K562 (cell line): ENCODE data around the gene PARD3. TPM values are rescaled to one million over a fixed set of nuclear protein-coding genes. Genes with fewer than 3 reads are reported as not detected.

Source experiments
- ATAC-seq: fragments of 200-7000 bp; cut with Tn5 transposase; 3 replicates; pipeline ENCODE4 v1.9.1; 2020; ENCODE audit warnings: moderate library complexity
- BruUV-seq: library from RNA; stranded (reverse); fragments of 400-500 nt; replicated peaks from 2 replicates; lab custom pipeline; 2021; lab: Mats Ljungman, UMichigan
- CTCF ChIA-PET: fragments of 300-600 bp; formaldehyde crosslinking; extraction: SDS; loops from one replicate; lab custom pipeline; 2021; ENCODE audit warnings: low intra/inter-chr PET ratio; lab: Yijun Ruan, JAX
- POLR2A ChIA-PET: fragments of 300-600, 350-650 bp; sonication (Branson Sonifier 250); formaldehyde crosslinking; extraction: SDS; loops from one replicate; lab custom pipeline; 2021; ENCODE audit warnings: antibody characterized with exemption, inconsistent platforms; lab: Yijun Ruan, JAX
- DNase-seq, 4 experiments: peaks; one replicate each; pipeline versions ENCODE4 v3.0.0 to v3.0.0-alpha.2; 2011 to 2018; ENCODE audit warnings: low spot score in 3 of 4, mixed read lengths in 3 of 4; ENCODE audit errors: extremely low read depth in 1 of 4
- FAIRE-seq: peaks from 2 replicates; lab custom pipeline; 2011; peaks lifted over from hg19 to GRCh38; lab: Jason Lieb, UNC
- H2AFZ ChIP-seq: 2 replicates; pipeline ENCODE4 v1.6.0; 2011; ENCODE audit warnings: low read depth, low read length, control low read depth, inconsistent platforms
- H3K27ac ChIP-seq: fragments of 200-600 bp; 3 replicates; pipeline ENCODE4 v1.8.0; 2011; ENCODE audit warnings: low read depth, mild to moderate bottlenecking, control low read depth, inconsistent platforms, low read length, moderate library complexity, mixed read lengths; ENCODE audit errors: extremely low read depth
- H3K27me3 ChIP-seq, 2 experiments: fragments of 300-600 bp in 1 of 2; 2 replicates in 1 of 2; 3 replicates in 1 of 2; pipeline versions ENCODE4 v1.6.0 to v1.8.0; 2011; ENCODE audit warnings: inconsistent platforms in 2 of 2, low read length in 2 of 2, mild to moderate bottlenecking in 1 of 2, mixed read lengths in 1 of 2, moderate library complexity in 1 of 2; ENCODE audit not compliant: control insufficient read depth in 2 of 2, insufficient read depth in 2 of 2
- H3K36me3 ChIP-seq: fragments of 300-600 bp; 3 replicates; pipeline ENCODE4 v1.8.0; 2011; ENCODE audit warnings: mild to moderate bottlenecking, low read length, inconsistent platforms; ENCODE audit not compliant: control insufficient read depth, insufficient read depth
- H3K4me1 ChIP-seq, 2 experiments: fragments of 200-600 bp in 1 of 2; replicated peaks in 1 of 2; 2 replicates in 1 of 2; 3 replicates in 1 of 2; pipeline versions ENCODE4 v1.5.1 to v1.8.0; 2011; ENCODE audit warnings: inconsistent platforms in 2 of 2, low read length in 2 of 2, mild to moderate bottlenecking in 1 of 2, mixed read lengths in 1 of 2, moderate library complexity in 1 of 2; ENCODE audit not compliant: control insufficient read depth in 2 of 2, insufficient read depth in 2 of 2
- H3K4me2 ChIP-seq: 2 replicates; pipeline ENCODE4 v1.6.1; 2011; ENCODE audit warnings: low read length, control low read depth, inconsistent platforms, mixed read lengths; ENCODE audit not compliant: insufficient read depth
- H3K4me3 ChIP-seq: fragments of 200-600 bp; sonication (generic), shearing (Covaris generic); 2 replicates; pipeline ENCODE4 v1.5.1; 2016; ENCODE audit warnings: control low read depth, inconsistent platforms
- H3K79me2 ChIP-seq: fragments of 200-600 bp; 3 replicates; pipeline ENCODE4 v1.8.0; 2011; ENCODE audit warnings: low read length, inconsistent platforms; ENCODE audit not compliant: control insufficient read depth, insufficient read depth
- H3K9ac ChIP-seq, 2 experiments: 2 replicates each; pipeline versions ENCODE4 v1.6.0 to v1.6.1; 2011; ENCODE audit warnings: low read depth in 2 of 2, low read length in 2 of 2, control low read depth in 1 of 2, inconsistent platforms in 1 of 2, mild to moderate bottlenecking in 1 of 2, mixed read lengths in 1 of 2; ENCODE audit not compliant: insufficient read depth in 1 of 2
- H3K9me1 ChIP-seq: one replicate; pipeline ENCODE4 v1.6.0; 2011; ENCODE audit warnings: inconsistent platforms, mild to moderate bottlenecking, low read length, moderate library complexity; ENCODE audit not compliant: control insufficient read depth, insufficient read depth
- H3K9me3 ChIP-seq: replicated peaks from 2 replicates; pipeline ENCODE4 v1.5.1; 2011; ENCODE audit warnings: low read depth, low read length, inconsistent platforms; ENCODE audit not compliant: control insufficient read depth, insufficient read depth
- H4K20me1 ChIP-seq: replicated peaks from 2 replicates; pipeline ENCODE4 v1.6.1; 2011; ENCODE audit warnings: low read length, inconsistent platforms, mixed read lengths; ENCODE audit not compliant: control insufficient read depth, insufficient read depth
- CREM ChIP-seq: IDR thresholded peaks from 2 replicates; pipeline ENCODE4 v1.6.1; 2014; ENCODE audit warnings: antibody characterized with exemption, low read depth
- DDX20 ChIP-seq: fragments of 450-650 bp; IDR thresholded peaks from 2 replicates; pipeline ENCODE4 v1.6.1; 2016; ENCODE audit warnings: missing genetic modification characterization, low read depth, mild to moderate bottlenecking, missing compliant biosample characterization, moderate library complexity
- HMG20B ChIP-seq: fragments of 250-450 bp; sonication (Bioruptor Pico); IDR thresholded peaks from 2 replicates; pipeline ENCODE4 v1.5.0; 2021; ENCODE audit warnings: mild to moderate bottlenecking
- HNRNPUL1 ChIP-seq: fragments of 200-400 bp; formaldehyde crosslinking; IDR thresholded peaks from 2 replicates; pipeline ENCODE4 v1.6.1; 2017; ENCODE audit warnings: low read length
- L3MBTL2 ChIP-seq: fragments of 450-650 bp; IDR thresholded peaks from 2 replicates; pipeline ENCODE4 v1.6.1; 2016; ENCODE audit warnings: mild to moderate bottlenecking, moderate library complexity
- MAFK ChIP-seq: IDR thresholded peaks from 2 replicates; pipeline ENCODE4 v1.6.1; 2011; ENCODE audit warnings: low read length, improper control_type of control experiment
- MAX ChIP-seq: sonication (generic); formaldehyde crosslinking; IDR thresholded peaks from 2 replicates; pipeline ENCODE4 v1.9.0; 2022; ENCODE audit warnings: mild to moderate bottlenecking, missing genetic modification reagents
- MITF ChIP-seq: IDR thresholded peaks from 2 replicates; pipeline ENCODE4 v1.6.1; 2014; ENCODE audit warnings: antibody characterized with exemption
- RBM14 ChIP-seq: fragments of 200-400 bp; formaldehyde crosslinking; IDR thresholded peaks from 2 replicates; pipeline ENCODE4 v1.6.1; 2018; ENCODE audit warnings: low read depth, mild to moderate bottlenecking, low read length, moderate library complexity, borderline replicate concordance; ENCODE audit not compliant: insufficient read depth
- RNF2 ChIP-seq: sonication (generic); IDR thresholded peaks from 2 replicates; pipeline ENCODE4 v1.6.1; 2016
- TBP ChIP-seq: optimal IDR thresholded peaks from 2 replicates; pipeline ENCODE3; 2011; ENCODE audit warnings: low read depth, low read length, improper control_type of control experiment
- ZBTB1 ChIP-seq: sonication (generic); formaldehyde crosslinking; IDR thresholded peaks from 2 replicates; pipeline ENCODE4 v1.8.1; 2023; ENCODE audit warnings: missing genetic modification reagents, low read depth, mild to moderate bottlenecking, borderline replicate concordance
- ZHX1 ChIP-seq: fragments of 150-350 bp; conservative IDR thresholded peaks from 2 replicates; pipeline ENCODE4 v1.6.1; 2014; ENCODE audit warnings: low read length
- ZNF277 ChIP-seq: fragments of 250-450 bp; sonication (Bioruptor Pico); IDR thresholded peaks from 2 replicates; pipeline ENCODE4 v1.8.0; 2022; ENCODE audit warnings: inconsistent platforms, mild to moderate bottlenecking, moderate library complexity, borderline replicate concordance
- ZNF408 ChIP-seq: fragments of 250-450 bp; sonication (Bioruptor Pico); IDR thresholded peaks from 2 replicates; pipeline ENCODE4 v1.4.0; 2020; ENCODE audit warnings: low read depth, mild to moderate bottlenecking, moderate library complexity
- WGBS: fragments of 100-300 bp; shearing (Covaris generic); methylation state at CpG from one replicate; pipeline ENCODE4 v1.1.6; 2016; ENCODE audit warnings: low coverage, mixed read lengths; ENCODE audit not compliant: insufficient coverage; ENCODE audit errors: missing lambda C conversion rate; 5-methylcytosine and 5-hydroxymethylcytosine counted together
- in situ Hi-C: fragments of 300-500 bp; cut with MboI; formaldehyde crosslinking; loops from 4 replicates; pipeline ENCODE4 v1.15.0; 2018; ENCODE audit warnings: inconsistent platforms, mixed read lengths
- intact Hi-C: fragments of 100-400 bp; cut with micrococcal nuclease; formaldehyde crosslinking; loops from 2 replicates; pipeline ENCODE4 v1.14.2; 2022
- polyA plus RNA-seq, 8 experiments: library from polyadenylated mRNA; depleted of rRNA in 4 of 8; stranded (reverse) in 5 of 8; unstranded in 3 of 8; fragments of >200 nt; fragmentation: Nextera tagmentation in 2 of 8; fragmentation: Illumina TruSeq in 1 of 8; extraction: Ambion mirVana in 2 of 8; extraction: Trizol in 1 of 8; gene quantifications; 2 replicates each; pipeline versions ENCODE4 v1.2.1 to v1.2.3, GENCODE V29; 2011 to 2014; ENCODE audit warnings: inconsistent platforms in 1 of 8, missing spikeins in 1 of 8
- total RNA-seq, 7 experiments: library from RNA; depleted of rRNA in 6 of 7; stranded (reverse); fragments of >200 nt in 6 of 7; fragmentation: Illumina TruSeq in 2 of 7; extraction: Trizol in 2 of 7; gene quantifications; 2 replicates each; pipeline versions ENCODE4 v1.2.1 to v1.2.3, GENCODE V29; 2011 to 2021; ENCODE audit warnings: low replicate concordance in 1 of 7

PARD3 gene
- total and polyA plus RNA-seq, 9 of the 15 experiments (the other 6 are each of a cell fraction or from before 2014, with no cell fraction given), result 2.7 to 11.7 (median 7.7) TPM

GRCh38 chr10:34539533-34540315 lies 275.4 kb downstream of the PARD3 start (continued):
- TF ChIP-seq ZNF277 (CRISPR knock-in tag), result no peak
- TF ChIP-seq, all 486 proteins: peak for 0

- Histone ChIP-seq H3K9me3 (no peaks in the 10 kb centered on the region), H3K4me3 (no peak overlapping the region), H3K9ac (no peak overlapping the region), H2AFZ (no peak overlapping the region), H3K9me1 (no peaks in the 10 kb centered on the region), H3K79me2 (no peaks in the 10 kb centered on the region), H3K27ac (no peak overlapping the region), H3K4me1 (no peaks in the 10 kb centered on the region), H3K36me3 (no peaks in the 10 kb centered on the region), H3K4me2 (no peak overlapping the region), H3K27me3 (no peaks in the 10 kb centered on the region; a peak in 1 of 5 replicates), H4K20me1 (no peaks in the 10 kb centered on the region)
- intact Hi-C loops, result no loop called here
- 21% methylated on average over 9 of the region's 10 CpGs for WGBS
- no TSS peak for BruUV-seq
- no peak for DNase-seq
- POLR2A ChIA-PET, result no interaction called here
- no peak for FAIRE-seq
- CTCF ChIA-PET, result no interaction called here
- in situ Hi-C loops, result no loop called here
- no peak for ATAC-seq
- TF ChIP-seq RBM14 (no peak), HMG20B (CRISPR knock-in tag) (no peak), RNF2 (no peak), MAX (CRISPR knock-in tag) (no peak), MITF (no peak), ZBTB1 (no peak), CREM (no peak), DDX20 (tag) (no peak), MAFK (no peak), HNRNPUL1 (no peak), TBP (no peak), ZNF408 (no peak), L3MBTL2 (no peak), ZHX1 (no peak)
Measured at GRCh38 chr10:34538281-34538829, 276.7 kb downstream of the PARD3 start.
